ENCODE results near the gene MAP3K21.

Gene MAP3K21

GRCh38 chr1:233299450-233299849, 28.1 kb upstream of the MAP3K21 start:
- ATAC-seq, result no peak

GRCh38 chr1:233300326-233300725, 27.2 kb upstream of the MAP3K21 start:
- no peak for ATAC-seq
- TF ChIP-seq TOX (CRISPR knock-in tag; IDR thresholded peaks at IDR 0.05; ENCODE audit: borderline replicate concordance), result no peak
- no peak for TF ChIP-seq PATZ1 (CRISPR knock-in tag; IDR thresholded peaks at IDR 0.05; ENCODE audit: borderline replicate concordance)
- TF ChIP-seq GLIS3 (CRISPR knock-in tag; IDR thresholded peaks at IDR 0.05), result no peak
- no peak for TF ChIP-seq ISL1 (CRISPR knock-in tag; IDR thresholded peaks at IDR 0.05)
- TF ChIP-seq CREB5 (CRISPR knock-in tag; IDR thresholded peaks at IDR 0.05; ENCODE audit: low read depth), result no peak
- no peak for TF ChIP-seq TSHZ2 (CRISPR knock-in tag; IDR thresholded peaks at IDR 0.05)
- no peak for TF ChIP-seq ZFP30 (CRISPR knock-in tag; IDR thresholded peaks at IDR 0.05)
- no peak for TF ChIP-seq RARB (CRISPR knock-in tag; IDR thresholded peaks at IDR 0.05)

More at GRCh38 chr1:233299450-233299849, 28.1 kb upstream of the MAP3K21 start:
- TF ChIP-seq OSR1 (CRISPR knock-in tag; IDR thresholded peaks at IDR 0.05) (no peak), TCF4 (CRISPR knock-in tag; IDR thresholded peaks at IDR 0.05; ENCODE audit: borderline replicate concordance) (no peak), CSRNP3 (CRISPR knock-in tag; IDR thresholded peaks at IDR 0.05) (no peak), SNAI2 (CRISPR knock-in tag; IDR thresholded peaks at IDR 0.05) (no peak), RARB (CRISPR knock-in tag; IDR thresholded peaks at IDR 0.05) (no peak), ISL1 (CRISPR knock-in tag; IDR thresholded peaks at IDR 0.05) (no peak), TOX (CRISPR knock-in tag; IDR thresholded peaks at IDR 0.05; ENCODE audit: borderline replicate concordance) (no peak), TSHZ2 (CRISPR knock-in tag; IDR thresholded peaks at IDR 0.05) (no peak), ZFP30 (CRISPR knock-in tag; IDR thresholded peaks at IDR 0.05) (no peak), BACH2 (CRISPR knock-in tag; IDR thresholded peaks at IDR 0.05; ENCODE audit: borderline replicate concordance) (no peak), PPARA (CRISPR knock-in tag; IDR thresholded peaks at IDR 0.05; ENCODE audit: borderline replicate concordance) (no peak), ZNF8 (CRISPR knock-in tag; IDR thresholded peaks at IDR 0.05) (no peak), ESRRG (CRISPR knock-in tag; IDR thresholded peaks at IDR 0.05) (no peak), GLIS3 (CRISPR knock-in tag; IDR thresholded peaks at IDR 0.05) (no peak), POU6F1 (CRISPR knock-in tag; IDR thresholded peaks at IDR 0.05; ENCODE audit: borderline replicate concordance, low read depth) (no peak), CSDC2 (CRISPR knock-in tag; IDR thresholded peaks at IDR 0.05) (no peak), CREB5 (CRISPR knock-in tag; IDR thresholded peaks at IDR 0.05; ENCODE audit: low read depth) (no peak), ARNTL (CRISPR knock-in tag; IDR thresholded peaks at IDR 0.05; ENCODE audit: borderline replicate concordance, low read depth) (no peak)

Measured in SK-N-SH treated with all-trans-retinoic acid at 6 μM for 48 hours (cell line).